ENCODE results near the gene OLIG3.

OLIG3 gene

GRCh38 chr6:137465378-137466009 is 28.7 kb downstream of the OLIG3 start:
- no peak for DNase-seq

GRCh38 chr6:137452333-137452894 is 41.8 kb downstream of the OLIG3 start:
- DNase-seq: no peak

GRCh38 chr6:137443901-137444300 is 50.3 kb downstream of the OLIG3 start:
- no peak for DNase-seq

All from NCI-H1417 (cell line).